CD4-positive, alpha-beta T cell (primary cell): ENCODE results near the gene ZFYVE27. TPM values are rescaled to one million over a fixed set of nuclear protein-coding genes. Genes with fewer than 3 reads are reported as not detected.
A peak's percentile ranks its signal among the peaks of the same experiment; 100 is the strongest.

Experiments
- ATAC-seq: fragments of 200-7000 bp; cut with Tn5 transposase; one replicate; pipeline ENCODE4 v1.10.0; 2022; ENCODE audit warnings: mild to moderate bottlenecking; ENCODE audit not compliant: poor library complexity
- CTCF ChIA-PET: fragments of 350-600 bp; sonication (Branson Sonifier 250); formaldehyde crosslinking; loops from one replicate; lab custom pipeline; 2021; ENCODE audit warnings: antibody characterized with exemption, inconsistent platforms; lab: Charles Lee
- POLR2A ChIA-PET: fragments of 350-600 bp; sonication (Branson Sonifier 250); formaldehyde crosslinking; loops from one replicate; lab custom pipeline; 2021; ENCODE audit warnings: antibody characterized with exemption, inconsistent platforms; lab: Charles Lee
- DNase-seq, 14 experiments: peaks; one replicate each; pipeline ENCODE4 v3.0.0-alpha.2; 2013 to 2020; ENCODE audit warnings: mixed read lengths in 2 of 14
- H3K27ac ChIP-seq, 2 donors: one replicate each; pipeline versions ENCODE4 v1.5.1 to v1.7.0; 2013; ENCODE audit warnings: low read length in 2 of 2, low read depth in 1 of 2, mild to moderate bottlenecking in 1 of 2
- H3K27me3 ChIP-seq, 2 experiments: 1 replicate in 1 of 2; 2 replicates in 1 of 2; pipeline versions ENCODE4 v1.6.1 to v1.7.0; 2013; ENCODE audit warnings: low read length in 2 of 2, control low read depth in 1 of 2, mild to moderate bottlenecking in 1 of 2, moderate library complexity in 1 of 2; ENCODE audit not compliant: insufficient read depth in 2 of 2, control insufficient read depth in 1 of 2
- H3K36me3 ChIP-seq: one replicate; pipeline ENCODE4 v1.6.1; 2013; ENCODE audit warnings: low read length, control low read depth; ENCODE audit not compliant: insufficient read depth
- H3K4me1 ChIP-seq: one replicate; pipeline ENCODE4 v1.6.1; 2013; ENCODE audit warnings: low read length, control low read depth; ENCODE audit not compliant: insufficient read depth
- H3K4me3 ChIP-seq: one replicate; pipeline ENCODE4 v1.5.1; 2013; ENCODE audit warnings: mild to moderate bottlenecking, low read length, moderate library complexity
- H3K9me3 ChIP-seq, 2 experiments: 1 replicate in 1 of 2; 2 replicates in 1 of 2; pipeline versions ENCODE4 v1.6.1 to v1.7.0; 2013; ENCODE audit warnings: low read length in 2 of 2, mild to moderate bottlenecking in 2 of 2, control low read depth in 1 of 2, moderate library complexity in 1 of 2; ENCODE audit not compliant: control insufficient read depth in 1 of 2, insufficient read depth in 1 of 2
- H3K27ac Mint-ChIP-seq: one replicate; pipeline ENCODE4 v1.8.0; 2020; ENCODE audit warnings: mixed read lengths
- H3K27me3 Mint-ChIP-seq: one replicate; pipeline ENCODE4 v1.8.0; 2021; ENCODE audit warnings: mixed read lengths
- H3K36me3 Mint-ChIP-seq: one replicate; pipeline ENCODE4 v1.8.0; 2021; ENCODE audit warnings: low read depth, mixed read lengths
- H3K4me1 Mint-ChIP-seq: one replicate; pipeline ENCODE4 v1.8.0; 2021; ENCODE audit warnings: low read depth, mixed read lengths
- H3K4me3 Mint-ChIP-seq: one replicate; pipeline ENCODE4 v1.8.0; 2020; ENCODE audit warnings: mild to moderate bottlenecking, mixed read lengths
- H3K9me3 Mint-ChIP-seq: one replicate; pipeline ENCODE4 v1.8.0; 2020; ENCODE audit warnings: mixed read lengths
- intact Hi-C, 2 experiments: fragments of 100-400 bp; cut with DNase I in 1 of 2; cut with micrococcal nuclease in 1 of 2; formaldehyde crosslinking; loops; one replicate each; pipeline versions ENCODE4 v1.15.1 to v1.9.0; 2023 to 2025; cut with DNase I, micrococcal nuclease
- total RNA-seq, 174 experiments: library from RNA in 2 of 174; stranded (reverse) in 2 of 174; gene quantifications; one replicate each; pipeline ENCODE4 v1.2.3 and lab custom pipeline; 2021 to 2026
- TF ChIP-seq, protein P1 (sequence below): fragments of 200-600 bp; IDR thresholded peaks from one replicate; pipeline ENCODE4 v1.8.0; 2022; ENCODE audit warnings: antibody characterized with exemption, mild to moderate bottlenecking

Gene ZFYVE27
- total RNA-seq, 2 experiments from 2014 or later = 58.4 to 60.6 TPM

DNA sequence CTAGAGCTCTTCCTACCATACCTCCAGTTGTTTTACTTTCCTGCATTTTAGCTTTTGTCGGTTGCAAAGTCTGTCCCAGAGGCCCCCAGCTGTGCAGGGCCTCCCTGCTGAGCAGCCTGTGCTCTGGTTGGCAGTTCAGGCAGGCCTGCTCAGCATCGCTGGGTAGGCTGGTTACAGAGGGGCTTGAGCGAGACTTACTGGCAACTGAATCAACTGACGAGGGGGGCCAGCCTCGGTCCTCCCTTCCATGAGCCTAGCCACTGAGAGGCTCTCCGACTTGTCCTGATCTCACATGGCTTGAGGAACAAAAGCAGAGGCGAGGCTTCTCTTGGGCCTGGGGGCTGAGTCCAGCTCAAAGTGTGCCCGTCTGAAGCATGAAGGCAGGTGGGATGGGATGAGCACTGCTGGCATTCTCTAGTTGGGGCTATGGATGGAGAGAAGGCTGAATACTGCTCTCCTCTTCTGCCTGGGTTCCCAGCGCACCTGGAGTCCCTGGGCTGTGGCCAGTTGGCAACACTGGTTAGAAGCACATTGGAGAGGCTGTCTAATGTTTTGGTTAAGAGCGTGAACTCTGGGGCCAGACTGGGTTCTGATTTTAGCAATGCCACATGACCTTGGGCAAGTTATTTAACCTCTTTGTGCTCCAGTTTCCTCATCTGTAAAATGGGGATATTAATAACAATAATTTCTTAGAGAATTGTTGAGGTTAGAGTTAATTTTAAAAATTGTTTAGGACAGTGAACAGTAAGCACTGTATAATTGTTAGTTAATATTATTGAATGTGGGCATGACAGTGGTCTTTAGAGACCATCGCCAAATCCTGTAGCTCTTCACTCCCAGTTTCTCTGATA, 41.7 kb downstream of the ZFYVE27 start:
- H3K9me3 ChIP-seq = no peaks in the 10 kb centered on the region
- no peak overlapping the region for H3K4me3 Mint-ChIP-seq
- POLR2A ChIA-PET = no interaction called here

DNA sequence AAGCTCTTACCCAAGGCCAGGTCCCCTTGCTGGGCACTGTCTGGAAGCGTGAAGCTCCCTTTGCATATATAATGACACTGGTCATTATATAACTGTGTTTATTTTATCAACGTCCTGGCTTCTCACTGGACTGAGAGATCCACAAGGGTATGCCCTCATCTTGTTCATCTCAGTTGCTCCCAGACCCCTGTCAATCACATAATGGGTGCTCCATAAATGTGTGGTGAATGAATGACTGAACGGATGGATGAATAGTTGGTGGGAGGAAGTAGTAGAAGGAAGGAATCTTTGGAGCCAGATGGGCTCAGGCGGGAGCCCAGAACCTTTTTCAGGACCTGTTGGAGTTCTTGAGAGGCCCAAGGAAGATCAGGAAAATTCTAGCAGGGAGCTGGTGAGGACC, 42.6 kb downstream of the ZFYVE27 start:
- no peak for DNase-seq
- H3K9me3 ChIP-seq = no peaks in the 10 kb centered on the region
- no peaks in the 10 kb centered on the region for H3K36me3 Mint-ChIP-seq
- no peak overlapping the region for H3K4me3 Mint-ChIP-seq
- ChIA-PET CTCF (interaction anchor here (0.6 kb wide), 1 partner anchor 63 kb away, joined by 3 read pairs; no protein-coding TSS in a partner anchor), POLR2A (no interaction called here)
- no peak overlapping the region for H3K27ac ChIP-seq
- peak overlapping the region; percentile 84 for H3K27ac Mint-ChIP-seq
- H3K27me3 ChIP-seq = no peaks in the 10 kb centered on the region
- H3K4me3 ChIP-seq = no peak overlapping the region
- no peak for ATAC-seq
- peaks cover 30% of the 10 kb centered on the region for H3K4me1 ChIP-seq
- peaks cover 36% of the 10 kb centered on the region for H3K4me1 Mint-ChIP-seq
- TF ChIP-seq, protein P1, sequence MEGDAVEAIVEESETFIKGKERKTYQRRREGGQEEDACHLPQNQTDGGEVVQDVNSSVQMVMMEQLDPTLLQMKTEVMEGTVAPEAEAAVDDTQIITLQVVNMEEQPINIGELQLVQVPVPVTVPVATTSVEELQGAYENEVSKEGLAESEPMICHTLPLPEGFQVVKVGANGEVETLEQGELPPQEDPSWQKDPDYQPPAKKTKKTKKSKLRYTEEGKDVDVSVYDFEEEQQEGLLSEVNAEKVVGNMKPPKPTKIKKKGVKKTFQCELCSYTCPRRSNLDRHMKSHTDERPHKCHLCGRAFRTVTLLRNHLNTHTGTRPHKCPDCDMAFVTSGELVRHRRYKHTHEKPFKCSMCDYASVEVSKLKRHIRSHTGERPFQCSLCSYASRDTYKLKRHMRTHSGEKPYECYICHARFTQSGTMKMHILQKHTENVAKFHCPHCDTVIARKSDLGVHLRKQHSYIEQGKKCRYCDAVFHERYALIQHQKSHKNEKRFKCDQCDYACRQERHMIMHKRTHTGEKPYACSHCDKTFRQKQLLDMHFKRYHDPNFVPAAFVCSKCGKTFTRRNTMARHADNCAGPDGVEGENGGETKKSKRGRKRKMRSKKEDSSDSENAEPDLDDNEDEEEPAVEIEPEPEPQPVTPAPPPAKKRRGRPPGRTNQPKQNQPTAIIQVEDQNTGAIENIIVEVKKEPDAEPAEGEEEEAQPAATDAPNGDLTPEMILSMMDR = no peak
- no peaks in the 10 kb centered on the region for H3K9me3 Mint-ChIP-seq
- no peaks in the 10 kb centered on the region for H3K27me3 Mint-ChIP-seq
- intact Hi-C loops = no loop called here
- no peaks in the 10 kb centered on the region for H3K36me3 ChIP-seq

More for the DNA sequence above, 41.7 kb downstream of the ZFYVE27 start:
- DNase-seq (no peak), ATAC-seq (no peak)
- CTCF ChIA-PET = no interaction called here
- no peak overlapping the region for H3K27ac ChIP-seq
- no peaks in the 10 kb centered on the region for H3K9me3 Mint-ChIP-seq
- no peak overlapping the region for H3K4me3 ChIP-seq
- H3K27ac Mint-ChIP-seq = no peak overlapping the region
- H3K27me3 ChIP-seq = no peaks in the 10 kb centered on the region
- H3K27me3 Mint-ChIP-seq = no peaks in the 10 kb centered on the region
- TF ChIP-seq, protein P1 = no peak
- peaks cover 36% of the 10 kb centered on the region for H3K4me1 Mint-ChIP-seq
- peaks cover 30% of the 10 kb centered on the region for H3K4me1 ChIP-seq
- no peaks in the 10 kb centered on the region for H3K36me3 ChIP-seq
- no peaks in the 10 kb centered on the region for H3K36me3 Mint-ChIP-seq
- intact Hi-C loops = no loop called here

DNA sequence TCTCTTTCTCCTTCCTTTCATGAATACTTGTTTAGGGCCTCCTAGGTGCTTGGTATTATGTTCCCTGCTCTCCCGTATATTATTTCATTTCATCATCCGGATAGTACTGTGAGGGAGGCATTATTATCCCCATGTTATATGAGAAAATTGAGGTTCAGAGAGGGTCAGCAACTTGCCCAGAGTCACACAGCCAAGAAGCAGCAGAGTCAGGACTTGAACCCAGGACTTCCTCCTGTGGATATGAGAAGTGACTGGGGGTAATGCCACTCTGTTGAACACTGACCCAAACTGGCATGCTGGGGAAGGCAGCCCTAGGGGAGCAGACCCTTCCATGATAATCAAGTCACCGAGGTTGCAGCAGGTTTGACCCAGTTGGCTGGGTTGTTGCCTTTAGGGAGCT, 43.0 kb downstream of the ZFYVE27 start:
- H3K36me3 ChIP-seq = no peaks in the 10 kb centered on the region
- Mint-ChIP-seq H3K36me3 (no peaks in the 10 kb centered on the region), H3K9me3 (no peaks in the 10 kb centered on the region), H3K4me1 (peaks cover 36% of the 10 kb centered on the region), H3K27me3 (no peaks in the 10 kb centered on the region), H3K27ac (peak overlapping the region; percentile 84), H3K4me3 (no peak overlapping the region)
- no peak for DNase-seq
- intact Hi-C loops = no loop called here
- peaks cover 30% of the 10 kb centered on the region for H3K4me1 ChIP-seq
- no peak overlapping the region for H3K27ac ChIP-seq
- no peak overlapping the region for H3K4me3 ChIP-seq
- H3K27me3 ChIP-seq = no peaks in the 10 kb centered on the region
- no peaks in the 10 kb centered on the region for H3K9me3 ChIP-seq
- CTCF ChIA-PET = interaction anchor here (0.6 kb wide), 1 partner anchor 64 kb away, joined by 3 read pairs; no protein-coding TSS in a partner anchor
- POLR2A ChIA-PET = interaction anchor here (1.5 kb wide), 1 partner anchor 15 kb away, joined by 5 read pairs; no protein-coding TSS in a partner anchor
- TF ChIP-seq, protein P1 = no peak
- no peak for ATAC-seq
